GM12892 (cell line): ENCODE data around the gene EPHA6.

Experiments
- POLR2A ChIP-seq: IDR thresholded peaks from 2 replicates; pipeline ENCODE4 v1.6.1; 2011; ENCODE audit warnings: low read depth, low read length, control low read depth
- POLR2AphosphoS5 ChIP-seq: IDR thresholded peaks from 2 replicates; pipeline ENCODE4 v1.6.1; 2011; ENCODE audit warnings: low read depth, low read length, control low read depth
- TAF1 ChIP-seq: IDR thresholded peaks from 2 replicates; pipeline ENCODE4 v1.6.1; 2011; ENCODE audit warnings: low read depth, mild to moderate bottlenecking, control low read depth, low read length, borderline replicate concordance

GRCh38 chr3:97711654-97712053 is 897.3 kb downstream of the EPHA6 start:
- TF ChIP-seq POLR2AphosphoS5 (no peak), POLR2A (no peak), TAF1 (no peak)
